Colonic mucosa (tissue), 4 donors: ENCODE results near the gene PKD2. TPM values are rescaled to one million over a fixed set of nuclear protein-coding genes. Genes with fewer than 3 reads are reported as not detected.
A peak's percentile ranks its signal among the peaks of the same experiment; 100 is the strongest.
"Not testable (repeated sequence)": the region's sequence is repeated elsewhere in the genome, so short reads cannot be mapped to it uniquely, and the experiment has no call there.

Source experiments
- DNase-seq: peaks from one replicate; pipeline ENCODE4 v3.0.0-alpha.2; 2020
- H3K27ac ChIP-seq: fragments of 200-600 bp; one replicate; pipeline ENCODE4 v1.8.0; 2021
- H3K27me3 ChIP-seq: fragments of 200-600 bp; one replicate; pipeline ENCODE4 v1.8.0; 2021
- H3K36me3 ChIP-seq: fragments of 200-600 bp; one replicate; pipeline ENCODE4 v1.8.0; 2021
- H3K4me1 ChIP-seq: fragments of 200-600 bp; one replicate; pipeline ENCODE4 v1.8.0; 2021; ENCODE audit warnings: mild to moderate bottlenecking
- H3K4me3 ChIP-seq: fragments of 200-600 bp; one replicate; pipeline ENCODE4 v1.8.0; 2021
- H3K9ac ChIP-seq, 2 donors: one replicate each; pipeline ENCODE4 v1.7.0; 2013; ENCODE audit warnings: control low read depth in 2 of 2, low read depth in 2 of 2, low read length in 2 of 2
- H3K9me3 ChIP-seq: fragments of 200-600 bp; one replicate; pipeline ENCODE4 v1.8.0; 2021
- intact Hi-C: fragments of 100-400 bp; cut with DNase I; formaldehyde crosslinking; loops from one replicate; pipeline ENCODE4 v1.14.1; 2022
- total RNA-seq, 2 donors: library from RNA; stranded (reverse); fragmentation: NEBNext Ultra II Directional in 1 of 2; extraction: Animal tissue kit (Norgen Biotek cat#: 25700) in 1 of 2; gene quantifications; one replicate each; pipeline ENCODE4 v1.2.1, GENCODE V29; 2021
- TF ChIP-seq, protein P1 (sequence below): fragments of 200-600 bp; IDR thresholded peaks from one replicate; pipeline ENCODE4 v1.8.0; 2022; ENCODE audit warnings: antibody characterized with exemption, mild to moderate bottlenecking
- donor health status: healthy.
- donor health status: DM: no; HTN: no; CAD: no.
- donor health status: DM: no; HTN: no; CAD: no.

Gene PKD2
- total RNA-seq, 2 donors from 2014 or later = 5.9 to 9.2 TPM

- intact Hi-C loops = no loop called here
- peak overlapping the region; percentile 19 for H3K27ac ChIP-seq
- no peaks in the 10 kb centered on the region for H3K9me3 ChIP-seq
- no peak for DNase-seq
- TF ChIP-seq, protein P1, sequence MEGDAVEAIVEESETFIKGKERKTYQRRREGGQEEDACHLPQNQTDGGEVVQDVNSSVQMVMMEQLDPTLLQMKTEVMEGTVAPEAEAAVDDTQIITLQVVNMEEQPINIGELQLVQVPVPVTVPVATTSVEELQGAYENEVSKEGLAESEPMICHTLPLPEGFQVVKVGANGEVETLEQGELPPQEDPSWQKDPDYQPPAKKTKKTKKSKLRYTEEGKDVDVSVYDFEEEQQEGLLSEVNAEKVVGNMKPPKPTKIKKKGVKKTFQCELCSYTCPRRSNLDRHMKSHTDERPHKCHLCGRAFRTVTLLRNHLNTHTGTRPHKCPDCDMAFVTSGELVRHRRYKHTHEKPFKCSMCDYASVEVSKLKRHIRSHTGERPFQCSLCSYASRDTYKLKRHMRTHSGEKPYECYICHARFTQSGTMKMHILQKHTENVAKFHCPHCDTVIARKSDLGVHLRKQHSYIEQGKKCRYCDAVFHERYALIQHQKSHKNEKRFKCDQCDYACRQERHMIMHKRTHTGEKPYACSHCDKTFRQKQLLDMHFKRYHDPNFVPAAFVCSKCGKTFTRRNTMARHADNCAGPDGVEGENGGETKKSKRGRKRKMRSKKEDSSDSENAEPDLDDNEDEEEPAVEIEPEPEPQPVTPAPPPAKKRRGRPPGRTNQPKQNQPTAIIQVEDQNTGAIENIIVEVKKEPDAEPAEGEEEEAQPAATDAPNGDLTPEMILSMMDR = no peak
- H3K4me3 ChIP-seq = no peak overlapping the region
- no peaks in the 10 kb centered on the region for H3K27me3 ChIP-seq
- H3K9ac ChIP-seq = no peak overlapping the region
- no peaks in the 10 kb centered on the region for H3K4me1 ChIP-seq
- no peaks in the 10 kb centered on the region for H3K36me3 ChIP-seq
These were observed 101.9 kb downstream of the PKD2 start for GRCh38 chr4:88109123-88109881.

DNA sequence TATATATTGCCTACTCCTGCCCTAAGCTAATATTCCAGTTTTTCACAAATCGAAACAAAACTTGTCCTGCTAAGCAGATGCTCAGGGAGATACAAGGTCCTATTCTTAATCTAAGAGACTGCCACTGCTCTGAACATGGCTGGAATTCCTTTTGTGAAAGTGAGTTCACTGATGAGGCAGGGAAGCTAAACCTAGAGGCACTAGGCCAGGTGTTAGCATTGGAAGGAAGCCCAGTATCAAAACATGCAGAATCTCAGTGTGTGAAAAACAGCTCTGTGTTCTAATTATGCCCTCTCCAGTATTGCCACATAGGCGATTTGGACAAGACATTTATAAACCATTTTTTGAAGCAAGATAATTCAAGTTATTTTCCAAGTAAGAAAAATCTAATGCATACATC lies 103.4 kb downstream of the PKD2 start:
- DNase-seq = no peak
- H3K4me3 ChIP-seq = no peak overlapping the region
- no peaks in the 10 kb centered on the region for H3K4me1 ChIP-seq
- H3K9ac ChIP-seq = no peak overlapping the region
- no peaks in the 10 kb centered on the region for H3K36me3 ChIP-seq
- TF ChIP-seq, protein P1 = no peak
- no peaks in the 10 kb centered on the region for H3K27me3 ChIP-seq
- no peak overlapping the region for H3K27ac ChIP-seq
- H3K9me3 ChIP-seq = no peaks in the 10 kb centered on the region
- intact Hi-C loops = no loop called here

DNA sequence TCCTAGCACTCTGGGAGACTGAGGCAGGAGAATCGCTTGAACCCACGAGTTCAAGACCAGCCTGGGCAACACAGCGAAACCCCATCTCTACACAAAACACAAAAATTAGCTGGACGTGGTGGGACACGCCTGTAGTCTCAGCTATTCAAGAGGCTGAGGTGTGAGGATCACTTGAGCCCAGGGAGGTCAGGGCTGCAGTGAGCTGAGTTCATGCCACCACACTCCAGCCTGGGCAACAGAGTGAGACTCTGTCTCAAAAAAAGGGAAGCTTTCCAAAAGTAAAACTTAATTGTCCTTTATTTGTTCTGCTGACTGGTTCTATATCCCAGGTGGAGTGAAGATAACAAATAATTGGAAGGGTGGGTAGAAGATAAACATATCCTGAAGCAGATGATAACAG lies 105.4 kb downstream of the PKD2 start:
- no peak for DNase-seq
- Histone ChIP-seq H3K36me3 (no peaks in the 10 kb centered on the region), H3K4me1 (no peaks in the 10 kb centered on the region), H3K9ac (no peak overlapping the region), H3K9me3 (no peaks in the 10 kb centered on the region), H3K27me3 (no peaks in the 10 kb centered on the region), H3K27ac (no peak overlapping the region), H3K4me3 (no peak overlapping the region)
- TF ChIP-seq, protein P1 = no peak
- intact Hi-C loops = no loop called here

- H3K9ac ChIP-seq = no peak overlapping the region
- no peaks in the 10 kb centered on the region for H3K36me3 ChIP-seq
These were observed 108.2 kb downstream of the PKD2 start for GRCh38 chr4:88115587-88115986.

DNA sequence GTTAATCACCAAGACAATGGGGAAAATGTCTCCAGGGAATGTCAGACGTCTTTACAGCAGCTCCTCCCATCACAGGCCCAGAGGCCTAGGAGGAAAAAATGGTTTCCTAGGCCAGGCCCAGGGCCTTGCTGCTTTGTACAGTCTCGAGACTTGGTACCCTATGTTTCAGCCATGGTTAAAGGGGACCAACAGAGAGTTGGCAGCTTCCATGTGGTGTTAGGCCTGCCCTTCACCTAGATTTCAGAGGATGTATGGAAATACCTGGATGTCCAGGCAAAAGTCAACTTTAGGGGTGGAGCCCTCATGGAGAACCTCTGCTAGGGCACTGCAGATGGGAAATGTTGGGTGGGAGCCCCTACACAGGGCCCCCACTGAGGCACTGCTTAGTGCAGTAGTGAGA lies 112.5 kb downstream of the PKD2 start:
- intact Hi-C loops = no loop called here
- H3K27ac ChIP-seq = no peak overlapping the region
- H3K4me1 ChIP-seq = no peaks in the 10 kb centered on the region
- no peak overlapping the region for H3K9ac ChIP-seq
- H3K9me3 ChIP-seq = peaks cover 7% of the 10 kb centered on the region
- TF ChIP-seq, protein P1 = no peak
- H3K36me3 ChIP-seq = no peaks in the 10 kb centered on the region
- H3K27me3 ChIP-seq = no peaks in the 10 kb centered on the region
- no peak for DNase-seq
- H3K4me3 ChIP-seq = no peak overlapping the region

More at GRCh38 chr4:88115587-88115986, 108.2 kb downstream of the PKD2 start:
- Histone ChIP-seq H3K27ac (no peak overlapping the region), H3K4me3 (no peak overlapping the region), H3K4me1 (no peaks in the 10 kb centered on the region), H3K27me3 (no peaks in the 10 kb centered on the region), H3K9me3 (peaks cover 4% of the 10 kb centered on the region)
- TF ChIP-seq, protein P1 = no peak
- no peak for DNase-seq
- intact Hi-C loops = no loop called here

GRCh38 chr4:88122260-88122659 lies 114.8 kb downstream of the PKD2 start:
- H3K9me3 ChIP-seq, DNase-seq, H3K4me1 ChIP-seq, H3K9ac ChIP-seq, H3K27ac ChIP-seq, H3K36me3 ChIP-seq, H3K27me3 ChIP-seq, intact Hi-C loops, H3K4me3 ChIP-seq: not testable (repeated sequence)
